Activated T-cell treated with anti-CD3 and anti-CD28 coated beads for 24 hours (primary cell): ENCODE measurements around the gene MYH7.
"Not testable (repeated sequence)": the region's sequence is repeated elsewhere in the genome, so short reads cannot be mapped to it uniquely, and the experiment has no call there.

Experiments
- DNase-seq: peaks from one replicate; pipeline ENCODE4 v3.0.0-alpha.2; 2020; ENCODE audit warnings: low read depth

MYH7 gene

GRCh38 chr14:23386266-23386657, 49.2 kb downstream of the MYH7 start:
- not testable (repeated sequence) for DNase-seq

- no peak for DNase-seq
Observed at GRCh38 chr14:23385642-23386265, 49.7 kb downstream of the MYH7 start.

- no peak for DNase-seq
Observed at GRCh38 chr14:23385244-23385641, 50.2 kb downstream of the MYH7 start.

GRCh38 chr14:23384364-23385080, 50.9 kb downstream of the MYH7 start:
- DNase-seq: no peak

- no peak for DNase-seq
Observed at GRCh38 chr14:23382731-23383440, 52.6 kb downstream of the MYH7 start.

- no peak for DNase-seq
Observed at GRCh38 chr14:23382276-23382675, 53.2 kb downstream of the MYH7 start.

- no peak for DNase-seq
Observed at GRCh38 chr14:23381871-23382270, 53.6 kb downstream of the MYH7 start.

GRCh38 chr14:23380976-23381375, 54.5 kb downstream of the MYH7 start:
- no peak for DNase-seq

- no peak for DNase-seq
Observed at GRCh38 chr14:23380197-23380914, 55.1 kb downstream of the MYH7 start.

- DNase-seq: peak; percentile 52
Observed at GRCh38 chr14:23379366-23380196, 55.9 kb downstream of the MYH7 start.

- DNase-seq: no peak
Observed at GRCh38 chr14:23378612-23379220, 56.7 kb downstream of the MYH7 start.

GRCh38 chr14:23377573-23378563, 57.6 kb downstream of the MYH7 start:
- no peak for DNase-seq

GRCh38 chr14:23377198-23377550, 58.3 kb downstream of the MYH7 start:
- no peak for DNase-seq

- no peak for DNase-seq
Observed at GRCh38 chr14:23376482-23377197, 58.8 kb downstream of the MYH7 start, which contains the start of gene CMTM5. TSS of gene CMTM5 (plus strand) at chr14:23377046. CDS start at chr14:23377252, 206 bp downstream.

GRCh38 chr14:23375527-23376251, 59.8 kb downstream of the MYH7 start:
- DNase-seq: no peak

- no peak for DNase-seq
Observed at GRCh38 chr14:23373041-23373440, 62.4 kb downstream of the MYH7 start.

- no peak for DNase-seq
Observed at GRCh38 chr14:23372509-23372908, 63.0 kb downstream of the MYH7 start, which contains the start of gene IL25. TSS of gene IL25 (plus strand) at chr14:23372809.

GRCh38 chr14:23371865-23372264, 63.6 kb downstream of the MYH7 start:
- DNase-seq: no peak
